OCI-LY3 (cell line): Measurements from ENCODE around the gene ASPSCR1.

Experiments
- H2AFZ ChIP-seq: fragments of 200-600, 300-600 bp; shearing (Covaris generic); 2 replicates; pipeline ENCODE4 v1.6.0; 2014; ENCODE audit warnings: antibody characterized with exemption, low read depth, low read length
- H3K27ac ChIP-seq: fragments of 200-600, 300-600 bp; sonication (generic); 2 replicates; pipeline ENCODE4 v1.5.1; 2014; ENCODE audit warnings: mild to moderate bottlenecking, low read length, moderate library complexity, mixed read lengths
- H3K27me3 ChIP-seq: fragments of 200-600, 300-600 bp; sonication (generic); 2 replicates; pipeline ENCODE4 v1.6.1; 2014; ENCODE audit warnings: low read depth, low read length, mixed read lengths
- H3K36me3 ChIP-seq: fragments of 200-600, 300-600 bp; sonication (generic); replicated peaks from 2 replicates; pipeline ENCODE3; 2014; ENCODE audit warnings: low read depth, low read length, mixed read lengths
- H3K4me1 ChIP-seq: fragments of 300-600, 200-600 bp; sonication (generic); 2 replicates; pipeline ENCODE4 v1.6.1; 2014; ENCODE audit warnings: low read length, mixed read lengths
- H3K4me2 ChIP-seq: fragments of 200-600, 300-600 bp; sonication (generic); 2 replicates; pipeline ENCODE4 v1.6.1; 2014; ENCODE audit warnings: low read length, mixed read lengths
- H3K4me3 ChIP-seq: fragments of 300-600, 200-600 bp; sonication (generic); 2 replicates; pipeline ENCODE4 v1.5.1; 2014; ENCODE audit warnings: antibody characterized with exemption, mild to moderate bottlenecking, low read length, moderate library complexity
- H3K79me2 ChIP-seq: fragments of 300-600, 200-600 bp; shearing (Covaris generic); 2 replicates; pipeline ENCODE4 v1.6.1; 2014; ENCODE audit warnings: mild to moderate bottlenecking, low read length, mixed read lengths
- H3K9ac ChIP-seq: fragments of 300-600, 200-600 bp; shearing (Covaris generic); 2 replicates; pipeline ENCODE4 v1.6.0; 2014; ENCODE audit warnings: mild to moderate bottlenecking, low read length, moderate library complexity
- H3K9me3 ChIP-seq: fragments of 200-600, 300-600 bp; shearing (Covaris generic); 2 replicates; pipeline ENCODE4 v1.6.1; 2014; ENCODE audit warnings: low read length, mixed read lengths; ENCODE audit not compliant: insufficient read depth
- H4K20me1 ChIP-seq: fragments of 200-600, 300-600 bp; sonication (generic); 2 replicates; pipeline ENCODE4 v1.6.1; 2016; ENCODE audit warnings: low read length, mixed read lengths; ENCODE audit not compliant: insufficient read depth
- CTCF ChIP-seq: fragments of 200-600, 300-600 bp; sonication (generic); IDR thresholded peaks from 2 replicates; pipeline ENCODE4 v1.5.1; 2014; ENCODE audit warnings: antibody characterized with exemption, low read length, low read depth
- EZH2phosphoT487 ChIP-seq: fragments of 200-600 bp; shearing (Covaris generic); IDR thresholded peaks from 2 replicates; pipeline ENCODE4 v1.6.1; 2018; ENCODE audit warnings: antibody characterized with exemption, mixed run types, low read depth

ASPSCR1 gene

GRCh38 chr17:81934850-81935708 lies 42.4 kb upstream of the ASPSCR1 start:
- Histone ChIP-seq H4K20me1 (no peaks in the 10 kb centered on the region), H3K27me3 (no peaks in the 10 kb centered on the region), H3K4me1 (no peaks in the 10 kb centered on the region), H3K36me3 (no peaks in the 10 kb centered on the region), H2AFZ (no peak overlapping the region), H3K4me2 (no peak overlapping the region), H3K79me2 (peaks cover 6% of the 10 kb centered on the region; the same call in 1 of the 2 replicates), H3K27ac (no peak overlapping the region), H3K4me3 (no peak overlapping the region), H3K9me3 (no peaks in the 10 kb centered on the region), H3K9ac (no peak overlapping the region)
- no peak for TF ChIP-seq EZH2phosphoT487
- TF ChIP-seq CTCF: no peak

- no peak overlapping the region for H3K9ac ChIP-seq
- H3K4me3 ChIP-seq: no peak overlapping the region
- no peak overlapping the region for H3K27ac ChIP-seq
These were observed 41.7 kb upstream of the ASPSCR1 start for GRCh38 chr17:81935709-81936084.

DNA sequence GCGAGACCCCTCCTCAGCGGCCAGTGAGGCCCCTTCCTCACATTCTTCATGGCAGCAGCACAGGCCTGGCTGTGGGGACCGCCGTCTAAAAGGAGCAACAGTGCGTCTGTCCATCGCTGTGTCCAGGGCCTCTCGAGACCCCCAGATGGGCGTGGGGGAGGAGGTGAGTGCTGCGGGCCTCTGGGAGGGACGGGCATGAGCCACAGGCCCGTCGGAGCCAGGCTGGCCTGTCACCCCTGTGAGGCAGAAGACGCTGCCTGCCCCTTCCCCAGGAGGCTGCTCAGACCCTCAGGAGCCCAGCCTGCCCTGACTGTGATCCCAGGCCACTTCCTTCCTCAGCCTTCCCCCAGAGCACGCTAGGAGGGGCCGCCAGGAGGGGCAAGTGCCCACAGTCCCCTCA lies 38.2 kb upstream of the ASPSCR1 start:
- Histone ChIP-seq H3K9ac (no peak overlapping the region), H3K36me3 (no peaks in the 10 kb centered on the region), H3K4me1 (peaks cover 13% of the 10 kb centered on the region), H3K27me3 (peaks cover 7% of the 10 kb centered on the region; the same call in 1 of the 2 replicates), H2AFZ (no peak overlapping the region), H4K20me1 (no peaks in the 10 kb centered on the region), H3K27ac (no peak overlapping the region), H3K4me3 (no peak overlapping the region), H3K4me2 (no peak overlapping the region), H3K79me2 (peaks cover 6% of the 10 kb centered on the region; the same call in 1 of the 2 replicates), H3K9me3 (no peaks in the 10 kb centered on the region)
- no peak for TF ChIP-seq EZH2phosphoT487
- TF ChIP-seq CTCF: no peak

More at GRCh38 chr17:81935709-81936084, 41.7 kb upstream of the ASPSCR1 start:
- no peaks in the 10 kb centered on the region for H4K20me1 ChIP-seq
- H3K79me2 ChIP-seq: peaks cover 6% of the 10 kb centered on the region; the same call in 1 of the 2 replicates
- H3K9me3 ChIP-seq: no peaks in the 10 kb centered on the region
- H3K4me1 ChIP-seq: no peaks in the 10 kb centered on the region
- TF ChIP-seq EZH2phosphoT487: no peak
- TF ChIP-seq CTCF: no peak
- no peak overlapping the region for H2AFZ ChIP-seq
- 0 out of 2 replicates have a peak overlapping the region, but pooled peaks have one; percentile 7 for H3K4me2 ChIP-seq
- no peaks in the 10 kb centered on the region for H3K27me3 ChIP-seq
- no peaks in the 10 kb centered on the region for H3K36me3 ChIP-seq

- TF ChIP-seq EZH2phosphoT487: no peak
- no peak overlapping the region for H3K9ac ChIP-seq
- peaks cover 6% of the 10 kb centered on the region; the same call in 1 of the 2 replicates for H3K79me2 ChIP-seq
- peaks cover 14% of the 10 kb centered on the region for H3K4me1 ChIP-seq
- no peaks in the 10 kb centered on the region for H4K20me1 ChIP-seq
- H3K36me3 ChIP-seq: no peaks in the 10 kb centered on the region
- peaks cover 12% of the 10 kb centered on the region; the same call in 1 of the 2 replicates for H3K27me3 ChIP-seq
- H3K9me3 ChIP-seq: no peaks in the 10 kb centered on the region
- H3K4me3 ChIP-seq: no peak overlapping the region
- H2AFZ ChIP-seq: no peak overlapping the region
- no peak overlapping the region for H3K4me2 ChIP-seq
- H3K27ac ChIP-seq: no peak overlapping the region
These were observed 37.5 kb upstream of the ASPSCR1 start for GRCh38 chr17:81939881-81940385.
